Osteoblast (primary cell): Measurements from ENCODE around the gene LRRC25. TPM values are rescaled to one million over a fixed set of nuclear protein-coding genes. Genes with fewer than 3 reads are reported as not detected.
A peak's percentile ranks its signal among the peaks of the same experiment; 100 is the strongest.

ENCODE experiments used
- DNase-seq: peaks from one replicate; pipeline ENCODE4 v3.0.0; 2011; ENCODE audit warnings: low spot score, mixed read lengths; ENCODE audit not compliant: insufficient read length; ENCODE audit errors: missing footprints
- H2AFZ ChIP-seq: 2 replicates; pipeline ENCODE4 v1.6.0; 2011; ENCODE audit warnings: mild to moderate bottlenecking, low read length
- H3K27ac ChIP-seq: 2 replicates; pipeline ENCODE4 v1.5.1; 2011; ENCODE audit warnings: mild to moderate bottlenecking, low read depth, low read length, moderate library complexity
- H3K27me3 ChIP-seq: 2 replicates; pipeline ENCODE4 v1.6.0; 2012; ENCODE audit warnings: mild to moderate bottlenecking, control low read depth, inconsistent platforms, low read length, moderate library complexity; ENCODE audit not compliant: insufficient read depth
- H3K36me3 ChIP-seq: 2 replicates; pipeline ENCODE4 v1.5.1; 2011; ENCODE audit warnings: mild to moderate bottlenecking, low read length, control low read depth, moderate library complexity; ENCODE audit not compliant: insufficient read depth
- H3K4me1 ChIP-seq: 2 replicates; pipeline ENCODE4 v1.5.1; 2011; ENCODE audit warnings: mild to moderate bottlenecking, low read length, control low read depth, moderate library complexity; ENCODE audit not compliant: insufficient read depth
- H3K4me2 ChIP-seq: 2 replicates; pipeline ENCODE4 v1.6.0; 2011; ENCODE audit warnings: mild to moderate bottlenecking, low read length; ENCODE audit not compliant: insufficient read depth
- H3K4me3 ChIP-seq: fragments of 200-600 bp; sonication (generic); 3 replicates; pipeline ENCODE4 v1.5.1; 2012; ENCODE audit warnings: mild to moderate bottlenecking, low read length, inconsistent platforms; ENCODE audit not compliant: insufficient read depth
- H3K79me2 ChIP-seq: 2 replicates; pipeline ENCODE4 v1.6.0; 2012; ENCODE audit warnings: mild to moderate bottlenecking, low read length, control low read depth, inconsistent platforms; ENCODE audit not compliant: insufficient read depth
- H3K9me3 ChIP-seq: 2 replicates; pipeline ENCODE4 v1.5.1; 2011; ENCODE audit warnings: low read depth, low read length, control low read depth
- H4K20me1 ChIP-seq: 2 replicates; pipeline ENCODE4 v1.6.0; 2012; ENCODE audit warnings: mild to moderate bottlenecking, low read length, control low read depth; ENCODE audit not compliant: insufficient read depth
- CTCF ChIP-seq: IDR thresholded peaks from 2 replicates; pipeline ENCODE4 v1.5.1; 2011; ENCODE audit warnings: mild to moderate bottlenecking, low read depth, low read length, moderate library complexity; ENCODE audit errors: extremely low read depth
- total RNA-seq: library from RNA; depleted of rRNA; stranded (reverse); fragments of >200 nt; gene quantifications from 2 replicates; pipeline ENCODE4 v1.2.3, GENCODE V29; 2012

The LRRC25 gene
- total RNA-seq, 1 donor, result 1.1 TPM

GRCh38 chr19:18379803-18380747 lies 17.3 kb downstream of the LRRC25 start:
- peaks cover 15% of the 10 kb centered on the region for H3K4me1 ChIP-seq
- H4K20me1 ChIP-seq, result no peaks in the 10 kb centered on the region
- no peaks in the 10 kb centered on the region for H3K79me2 ChIP-seq
- no peaks in the 10 kb centered on the region for H3K27me3 ChIP-seq
- no peaks in the 10 kb centered on the region for H3K9me3 ChIP-seq
- DNase-seq, result peak; percentile 92
- H3K36me3 ChIP-seq, result no peaks in the 10 kb centered on the region
- H3K27ac ChIP-seq, result peak overlapping the region; percentile 46
- no peak overlapping the region for H3K4me3 ChIP-seq
- no peak overlapping the region for H3K4me2 ChIP-seq
- TF ChIP-seq CTCF, result no peak
- no peak overlapping the region for H2AFZ ChIP-seq

GRCh38 chr19:18377026-18377425 lies 20.4 kb downstream of the LRRC25 start:
- Histone ChIP-seq H4K20me1 (no peaks in the 10 kb centered on the region), H3K36me3 (no peaks in the 10 kb centered on the region), H2AFZ (no peak overlapping the region), H3K27ac (no peak overlapping the region), H3K79me2 (no peaks in the 10 kb centered on the region), H3K27me3 (no peaks in the 10 kb centered on the region), H3K4me2 (no peak overlapping the region), H3K4me1 (peaks cover 28% of the 10 kb centered on the region), H3K4me3 (no peak overlapping the region), H3K9me3 (no peaks in the 10 kb centered on the region)
- no peak for TF ChIP-seq CTCF
- DNase-seq, result no peak

- TF ChIP-seq CTCF, result no peak
- Histone ChIP-seq H3K4me2 (peak overlapping the region; percentile 39), H3K27me3 (no peaks in the 10 kb centered on the region), H3K79me2 (no peaks in the 10 kb centered on the region), H3K27ac (peak overlapping the region; percentile 98), H3K36me3 (no peaks in the 10 kb centered on the region), H3K4me3 (no peak overlapping the region), H2AFZ (peak overlapping the region; percentile 47), H4K20me1 (no peaks in the 10 kb centered on the region), H3K9me3 (no peaks in the 10 kb centered on the region), H3K4me1 (peaks cover 21% of the 10 kb centered on the region)
- peak; percentile 99 for DNase-seq
These were observed 23.4 kb downstream of the LRRC25 start for GRCh38 chr19:18373892-18374629.

- no peak for TF ChIP-seq CTCF
- Histone ChIP-seq H3K27me3 (no peaks in the 10 kb centered on the region), H3K36me3 (no peaks in the 10 kb centered on the region), H3K4me1 (peaks cover 17% of the 10 kb centered on the region), H4K20me1 (no peaks in the 10 kb centered on the region), H3K27ac (peak overlapping the region; percentile 98), H3K9me3 (no peaks in the 10 kb centered on the region), H3K79me2 (no peaks in the 10 kb centered on the region), H2AFZ (peak overlapping the region; percentile 47), H3K4me2 (no peak overlapping the region), H3K4me3 (no peak overlapping the region)
- no peak for DNase-seq
These were observed 24.0 kb downstream of the LRRC25 start for GRCh38 chr19:18373407-18373891.
